K562 (cell line): ENCODE measurements around the gene TFAP2E. TPM values are rescaled to one million over a fixed set of nuclear protein-coding genes. Genes with fewer than 3 reads are reported as not detected.

ENCODE experiments used
- KLF6 ChIP-seq: fragments of 250-450 bp; sonication (Bioruptor Pico); IDR thresholded peaks from 2 replicates; pipeline ENCODE4 v1.4.0; 2020; ENCODE audit warnings: mild to moderate bottlenecking, moderate library complexity, borderline replicate concordance
- PKNOX1 ChIP-seq: fragments of 450-650 bp; IDR thresholded peaks from 2 replicates; pipeline ENCODE4 v1.6.1; 2016
- POLR2G ChIP-seq: fragments of 200-400 bp; formaldehyde crosslinking; IDR thresholded peaks from 2 replicates; pipeline ENCODE4 v1.6.1; 2017; ENCODE audit warnings: low read depth, mild to moderate bottlenecking, antibody characterized with exemption, low read length, moderate library complexity
- ZKSCAN3 ChIP-seq: fragments of 250-450 bp; sonication (Bioruptor Pico); IDR thresholded peaks from 2 replicates; pipeline ENCODE4 v1.4.0; 2020
- ZNF280B ChIP-seq: fragments of 250-450 bp; sonication (Bioruptor Pico); IDR thresholded peaks from 2 replicates; pipeline ENCODE4 v1.5.1; 2021; ENCODE audit warnings: mild to moderate bottlenecking
- polyA plus RNA-seq, 8 experiments: library from polyadenylated mRNA; depleted of rRNA in 4 of 8; stranded (reverse) in 5 of 8; unstranded in 3 of 8; fragments of >200 nt; fragmentation: Nextera tagmentation in 2 of 8; fragmentation: Illumina TruSeq in 1 of 8; extraction: Ambion mirVana in 2 of 8; extraction: Trizol in 1 of 8; gene quantifications; 2 replicates each; pipeline versions ENCODE4 v1.2.1 to v1.2.3, GENCODE V29; 2011 to 2014; ENCODE audit warnings: inconsistent platforms in 1 of 8, missing spikeins in 1 of 8
- total RNA-seq, 7 experiments: library from RNA; depleted of rRNA in 6 of 7; stranded (reverse); fragments of >200 nt in 6 of 7; fragmentation: Illumina TruSeq in 2 of 7; extraction: Trizol in 2 of 7; gene quantifications; 2 replicates each; pipeline versions ENCODE4 v1.2.1 to v1.2.3, GENCODE V29; 2011 to 2021; ENCODE audit warnings: low replicate concordance in 1 of 7
- TF ChIP-seq, protein P1 (sequence below): fragments of 250-450 bp; sonication (Bioruptor Pico); IDR thresholded peaks from 2 replicates; pipeline ENCODE4 v1.4.0; 2020
- TF ChIP-seq, protein P2 (sequence below): fragments of 450-650 bp; IDR thresholded peaks from 2 replicates; pipeline ENCODE4 v1.6.1; 2016; ENCODE audit warnings: low read depth

The TFAP2E gene
- total and polyA plus RNA-seq, 9 of the 15 experiments (the other 6 are each of a cell fraction or from before 2014, with no cell fraction given): 0.03 to 0.11 (median 0.07) TPM; not detected in 4

- TF ChIP-seq, protein P1, sequence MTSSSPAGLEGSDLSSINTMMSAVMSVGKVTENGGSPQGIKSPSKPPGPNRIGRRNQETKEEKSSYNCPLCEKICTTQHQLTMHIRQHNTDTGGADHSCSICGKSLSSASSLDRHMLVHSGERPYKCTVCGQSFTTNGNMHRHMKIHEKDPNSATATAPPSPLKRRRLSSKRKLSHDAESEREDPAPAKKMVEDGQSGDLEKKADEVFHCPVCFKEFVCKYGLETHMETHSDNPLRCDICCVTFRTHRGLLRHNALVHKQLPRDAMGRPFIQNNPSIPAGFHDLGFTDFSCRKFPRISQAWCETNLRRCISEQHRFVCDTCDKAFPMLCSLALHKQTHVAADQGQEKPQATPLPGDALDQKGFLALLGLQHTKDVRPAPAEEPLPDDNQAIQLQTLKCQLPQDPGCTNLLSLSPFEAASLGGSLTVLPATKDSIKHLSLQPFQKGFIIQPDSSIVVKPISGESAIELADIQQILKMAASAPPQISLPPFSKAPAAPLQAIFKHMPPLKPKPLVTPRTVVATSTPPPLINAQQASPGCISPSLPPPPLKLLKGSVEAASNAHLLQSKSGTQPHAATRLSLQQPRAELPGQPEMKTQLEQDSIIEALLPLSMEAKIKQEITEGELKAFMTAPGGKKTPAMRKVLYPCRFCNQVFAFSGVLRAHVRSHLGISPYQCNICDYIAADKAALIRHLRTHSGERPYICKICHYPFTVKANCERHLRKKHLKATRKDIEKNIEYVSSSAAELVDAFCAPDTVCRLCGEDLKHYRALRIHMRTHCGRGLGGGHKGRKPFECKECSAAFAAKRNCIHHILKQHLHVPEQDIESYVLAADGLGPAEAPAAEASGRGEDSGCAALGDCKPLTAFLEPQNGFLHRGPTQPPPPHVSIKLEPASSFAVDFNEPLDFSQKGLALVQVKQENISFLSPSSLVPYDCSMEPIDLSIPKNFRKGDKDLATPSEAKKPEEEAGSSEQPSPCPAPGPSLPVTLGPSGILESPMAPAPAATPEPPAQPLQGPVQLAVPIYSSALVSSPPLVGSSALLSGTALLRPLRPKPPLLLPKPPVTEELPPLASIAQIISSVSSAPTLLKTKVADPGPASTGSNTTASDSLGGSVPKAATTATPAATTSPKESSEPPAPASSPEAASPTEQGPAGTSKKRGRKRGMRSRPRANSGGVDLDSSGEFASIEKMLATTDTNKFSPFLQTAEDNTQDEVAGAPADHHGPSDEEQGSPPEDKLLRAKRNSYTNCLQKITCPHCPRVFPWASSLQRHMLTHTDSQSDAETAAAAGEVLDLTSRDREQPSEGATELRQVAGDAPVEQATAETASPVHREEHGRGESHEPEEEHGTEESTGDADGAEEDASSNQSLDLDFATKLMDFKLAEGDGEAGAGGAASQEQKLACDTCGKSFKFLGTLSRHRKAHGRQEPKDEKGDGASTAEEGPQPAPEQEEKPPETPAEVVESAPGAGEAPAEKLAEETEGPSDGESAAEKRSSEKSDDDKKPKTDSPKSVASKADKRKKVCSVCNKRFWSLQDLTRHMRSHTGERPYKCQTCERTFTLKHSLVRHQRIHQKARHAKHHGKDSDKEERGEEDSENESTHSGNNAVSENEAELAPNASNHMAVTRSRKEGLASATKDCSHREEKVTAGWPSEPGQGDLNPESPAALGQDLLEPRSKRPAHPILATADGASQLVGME (CRISPR knock-in tag): no peak
- TF ChIP-seq ZNF280B (CRISPR knock-in tag) (no peak), PKNOX1 (peak; percentile 71), KLF6 (CRISPR knock-in tag) (0 out of 2 replicates have a peak, but pooled peaks have one; percentile 48), ZKSCAN3 (CRISPR knock-in tag) (no peak), POLR2G (peak; percentile 99)
- TF ChIP-seq, protein P2, sequence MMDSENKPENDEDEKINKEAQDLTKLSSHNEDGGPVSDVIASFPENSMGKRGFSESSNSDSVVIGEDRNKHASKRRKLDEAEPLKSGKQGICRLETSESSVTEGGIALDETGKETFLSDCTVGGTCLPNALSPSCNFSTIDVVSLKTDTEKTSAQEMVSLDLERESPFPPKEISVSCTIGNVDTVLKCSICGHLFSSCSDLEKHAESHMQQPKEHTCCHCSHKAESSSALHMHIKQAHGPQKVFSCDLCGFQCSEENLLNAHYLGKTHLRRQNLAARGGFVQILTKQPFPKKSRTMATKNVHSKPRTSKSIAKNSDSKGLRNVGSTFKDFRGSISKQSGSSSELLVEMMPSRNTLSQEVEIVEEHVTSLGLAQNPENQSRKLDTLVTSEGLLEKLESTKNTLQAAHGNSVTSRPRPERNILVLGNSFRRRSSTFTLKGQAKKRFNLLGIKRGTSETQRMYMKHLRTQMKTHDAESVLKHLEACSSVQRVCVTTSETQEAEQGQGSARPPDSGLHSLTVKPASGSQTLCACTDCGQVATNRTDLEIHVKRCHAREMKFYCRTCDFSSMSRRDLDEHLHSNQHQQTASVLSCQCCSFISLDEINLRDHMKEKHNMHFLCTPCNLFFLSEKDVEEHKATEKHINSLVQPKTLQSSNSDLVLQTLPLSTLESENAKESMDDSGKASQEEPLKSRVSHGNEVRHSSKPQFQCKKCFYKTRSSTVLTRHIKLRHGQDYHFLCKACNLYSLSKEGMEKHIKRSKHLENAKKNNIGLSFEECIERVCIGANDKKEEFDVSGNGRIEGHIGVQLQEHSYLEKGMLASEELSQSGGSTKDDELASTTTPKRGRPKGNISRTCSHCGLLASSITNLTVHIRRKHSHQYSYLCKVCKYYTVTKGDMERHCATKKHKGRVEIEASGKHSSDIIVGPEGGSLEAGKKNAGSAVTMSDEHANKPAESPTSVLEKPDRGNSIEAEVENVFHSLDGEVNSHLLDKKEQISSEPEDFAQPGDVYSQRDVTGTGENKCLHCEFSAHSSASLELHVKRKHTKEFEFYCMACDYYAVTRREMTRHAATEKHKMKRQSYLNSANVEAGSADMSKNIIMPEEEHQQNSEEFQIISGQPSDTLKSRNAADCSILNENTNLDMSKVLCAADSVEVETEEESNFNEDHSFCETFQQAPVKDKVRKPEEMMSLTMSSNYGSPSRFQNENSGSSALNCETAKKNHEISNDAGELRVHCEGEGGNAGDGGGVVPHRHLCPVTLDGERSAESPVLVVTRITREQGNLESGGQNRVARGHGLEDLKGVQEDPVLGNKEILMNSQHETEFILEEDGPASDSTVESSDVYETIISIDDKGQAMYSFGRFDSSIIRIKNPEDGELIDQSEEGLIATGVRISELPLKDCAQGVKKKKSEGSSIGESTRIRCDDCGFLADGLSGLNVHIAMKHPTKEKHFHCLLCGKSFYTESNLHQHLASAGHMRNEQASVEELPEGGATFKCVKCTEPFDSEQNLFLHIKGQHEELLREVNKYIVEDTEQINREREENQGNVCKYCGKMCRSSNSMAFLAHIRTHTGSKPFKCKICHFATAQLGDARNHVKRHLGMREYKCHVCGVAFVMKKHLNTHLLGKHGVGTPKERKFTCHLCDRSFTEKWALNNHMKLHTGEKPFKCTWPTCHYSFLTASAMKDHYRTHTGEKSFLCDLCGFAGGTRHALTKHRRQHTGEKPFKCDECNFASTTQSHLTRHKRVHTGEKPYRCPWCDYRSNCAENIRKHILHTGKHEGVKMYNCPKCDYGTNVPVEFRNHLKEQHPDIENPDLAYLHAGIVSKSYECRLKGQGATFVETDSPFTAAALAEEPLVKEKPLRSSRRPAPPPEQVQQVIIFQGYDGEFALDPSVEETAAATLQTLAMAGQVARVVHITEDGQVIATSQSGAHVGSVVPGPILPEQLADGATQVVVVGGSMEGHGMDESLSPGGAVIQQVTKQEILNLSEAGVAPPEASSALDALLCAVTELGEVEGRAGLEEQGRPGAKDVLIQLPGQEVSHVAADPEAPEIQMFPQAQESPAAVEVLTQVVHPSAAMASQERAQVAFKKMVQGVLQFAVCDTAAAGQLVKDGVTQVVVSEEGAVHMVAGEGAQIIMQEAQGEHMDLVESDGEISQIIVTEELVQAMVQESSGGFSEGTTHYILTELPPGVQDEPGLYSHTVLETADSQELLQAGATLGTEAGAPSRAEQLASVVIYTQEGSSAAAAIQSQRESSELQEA: no peak
Observed at GRCh38 chr1:35641233-35641866, 68.2 kb downstream of the TFAP2E start, which contains the start of gene PSMB2 (continued).
